HG02763 (cell line): ENCODE results near the gene CLEC1A.

Source experiments
- ATAC-seq: cut with Tn5 transposase; IDR thresholded peaks from one replicate; pipeline ENCODE4 v1.9.1; 2021; ENCODE audit warnings: mild to moderate bottlenecking, moderate library complexity; ENCODE audit not compliant: unreplicated experiment

Gene CLEC1A, protein sequence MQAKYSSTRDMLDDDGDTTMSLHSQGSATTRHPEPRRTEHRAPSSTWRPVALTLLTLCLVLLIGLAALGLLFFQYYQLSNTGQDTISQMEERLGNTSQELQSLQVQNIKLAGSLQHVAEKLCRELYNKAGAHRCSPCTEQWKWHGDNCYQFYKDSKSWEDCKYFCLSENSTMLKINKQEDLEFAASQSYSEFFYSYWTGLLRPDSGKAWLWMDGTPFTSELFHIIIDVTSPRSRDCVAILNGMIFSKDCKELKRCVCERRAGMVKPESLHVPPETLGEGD

DNA sequence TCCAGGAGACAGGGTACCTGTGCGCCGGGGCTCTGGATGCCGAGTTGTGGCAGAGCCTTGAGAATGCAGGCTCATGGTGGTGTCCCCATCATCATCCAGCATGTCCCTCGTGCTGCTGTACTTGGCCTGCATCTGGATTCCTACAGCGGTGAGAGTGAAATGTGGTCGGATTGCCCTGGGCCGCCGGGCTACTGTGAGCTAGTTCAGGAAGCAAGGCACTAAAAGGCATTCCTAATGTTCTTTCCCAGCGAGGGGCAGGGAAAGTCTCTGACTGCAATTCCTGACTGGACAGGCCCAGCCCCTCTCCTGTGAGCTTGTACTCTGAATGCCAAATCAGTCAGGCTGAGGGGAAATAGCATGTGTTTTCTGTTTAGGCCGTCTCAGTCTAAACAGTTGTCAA, at the start of gene CLEC1A:
Gene CLEC1A, minus strand, starts transcription at position 195 of the 400 bp plus-strand sequence. Its CDS starts 63 bp downstream, at position 132.
- no peak for ATAC-seq

DNA sequence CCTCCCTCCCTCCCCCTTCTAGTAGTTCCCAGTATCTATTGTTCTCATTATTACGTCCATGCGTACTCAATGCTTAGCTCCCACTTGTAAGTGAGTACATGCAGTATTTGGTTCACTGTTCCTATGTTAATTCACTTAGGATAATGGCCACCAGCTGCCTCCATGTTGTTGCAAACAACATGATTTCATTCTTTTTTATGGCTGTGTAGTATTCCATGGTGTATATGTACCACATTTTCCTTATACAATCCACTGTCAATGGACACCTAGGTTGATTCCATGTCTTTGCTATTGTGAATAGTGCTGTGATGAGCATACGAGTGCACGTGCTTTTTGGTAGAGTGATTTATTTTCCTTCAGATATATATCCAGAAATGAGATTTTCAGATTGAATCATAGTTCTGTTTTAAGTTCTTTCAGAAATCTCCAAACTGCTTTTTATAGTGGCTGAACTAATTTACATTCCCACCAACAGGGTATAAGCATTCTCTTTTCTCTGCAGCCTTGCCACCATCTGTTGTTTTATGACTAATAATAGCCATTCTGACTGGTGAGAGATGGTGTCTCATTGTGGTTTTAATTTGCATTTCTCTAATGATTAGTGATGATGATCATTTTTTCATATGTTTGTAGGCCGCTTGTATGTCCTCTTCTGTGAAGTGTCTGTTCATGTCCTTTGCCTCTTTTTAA, 49.1 kb upstream of the CLEC1A start:
- no peak for ATAC-seq

DNA sequence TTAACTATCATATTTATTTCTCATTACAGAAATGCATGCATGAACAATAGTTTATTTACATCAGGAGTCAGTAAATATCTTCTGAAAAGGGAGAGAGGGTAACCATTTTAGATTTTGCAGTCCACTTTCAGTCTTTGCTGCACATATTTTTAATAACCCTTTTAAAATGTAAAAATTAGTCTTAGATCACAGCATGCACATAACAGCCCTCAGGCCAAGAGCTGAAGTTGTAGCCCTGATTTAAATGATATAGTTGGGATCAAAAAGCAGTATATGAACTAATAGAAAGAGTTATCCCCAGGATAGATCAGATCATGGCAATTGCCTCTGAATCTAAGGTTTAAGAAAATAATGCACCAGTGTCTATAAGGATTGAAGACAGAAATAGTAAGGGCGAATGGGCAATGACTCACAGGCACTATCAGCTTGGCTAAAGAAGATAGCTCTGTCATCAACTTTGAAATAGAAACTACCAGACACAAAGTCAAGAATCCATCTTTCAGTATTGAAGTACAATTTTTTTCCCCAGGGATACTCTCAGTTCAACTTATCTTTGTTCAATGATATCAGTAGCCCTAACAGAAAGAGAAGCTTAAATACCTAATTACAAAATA, 44.3 kb upstream of the CLEC1A start:
- no peak for ATAC-seq

GRCh38 chr12:10140001-10140400, 41.2 kb upstream of the CLEC1A start:
- no peak for ATAC-seq

DNA sequence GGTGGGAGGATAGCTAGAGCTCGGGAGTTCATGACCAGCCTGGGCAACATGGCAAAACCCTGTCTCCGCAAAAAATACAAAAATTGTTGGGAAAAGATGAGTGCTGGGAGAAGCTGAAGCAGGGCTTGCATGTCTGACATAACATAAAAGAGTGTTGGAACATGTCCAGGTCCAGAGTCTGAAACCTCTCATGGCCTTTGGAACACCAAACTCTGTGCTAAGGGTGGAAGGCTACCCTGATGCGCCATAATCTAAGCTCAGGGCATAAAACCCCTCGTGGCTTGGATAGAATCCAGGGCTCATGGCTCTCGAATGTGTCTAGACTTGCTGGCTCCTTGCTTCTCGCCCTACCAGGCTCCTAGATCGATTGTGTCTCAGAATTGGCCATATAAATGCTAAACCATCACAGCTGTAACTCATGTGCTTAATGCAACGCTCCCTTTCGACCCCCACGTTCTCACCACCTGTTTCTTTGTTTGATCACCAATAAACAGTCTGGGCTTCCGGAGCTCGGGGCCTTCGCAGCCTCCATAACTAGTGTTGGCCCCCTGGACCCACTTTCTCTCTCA, 37.9 kb upstream of the CLEC1A start:
- ATAC-seq, result no peak

DNA sequence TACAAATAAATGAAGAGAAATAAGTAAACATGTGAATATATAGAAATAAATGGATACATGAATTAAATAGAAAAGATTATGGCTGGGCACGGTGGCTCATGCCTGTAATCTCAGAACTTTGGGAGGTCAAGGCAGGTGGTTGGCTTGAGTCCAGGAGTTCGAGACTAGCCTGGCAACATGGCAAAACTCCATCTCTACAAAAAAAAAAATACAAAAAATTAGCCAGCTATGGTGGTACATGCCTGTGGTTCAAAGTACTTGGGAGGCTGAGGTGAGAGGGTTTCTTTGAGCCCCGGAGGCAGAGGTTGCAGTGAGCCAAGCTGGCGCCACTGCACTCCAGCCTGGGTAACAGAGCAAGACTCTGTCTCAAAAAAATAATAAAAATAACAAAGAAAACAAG, 36.3 kb upstream of the CLEC1A start:
- ATAC-seq, result no peak

- no peak for ATAC-seq
These were observed 34.1 kb upstream of the CLEC1A start for GRCh38 chr12:10132850-10133370.

DNA sequence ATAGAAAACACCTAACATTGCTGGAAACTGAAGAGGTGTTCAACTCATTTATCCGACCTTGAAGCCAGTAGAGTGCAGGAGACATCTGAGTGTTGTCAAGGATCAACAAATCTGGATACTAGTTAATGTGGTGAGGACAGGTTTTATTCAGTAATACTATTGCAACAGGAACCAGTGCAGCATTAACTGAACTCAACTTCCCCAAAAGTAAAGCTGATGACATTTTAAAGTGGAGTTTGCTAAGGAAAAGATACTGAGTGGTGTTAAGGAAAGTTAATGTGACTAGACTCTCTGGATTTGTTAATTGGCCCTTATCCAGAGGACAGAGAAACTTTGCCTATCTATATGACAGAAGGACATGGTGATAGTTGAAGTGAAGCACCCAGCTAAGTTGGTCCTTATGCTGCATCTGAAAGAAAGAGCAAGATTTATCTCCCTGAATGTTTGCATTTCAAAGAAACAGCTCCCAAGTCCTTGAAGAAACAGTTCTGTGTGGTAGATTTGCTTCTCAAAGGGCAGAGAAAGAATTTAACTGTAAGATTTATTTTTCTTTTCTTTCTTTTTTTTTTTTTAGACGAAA, 32.4 kb upstream of the CLEC1A start:
- ATAC-seq, result no peak

DNA sequence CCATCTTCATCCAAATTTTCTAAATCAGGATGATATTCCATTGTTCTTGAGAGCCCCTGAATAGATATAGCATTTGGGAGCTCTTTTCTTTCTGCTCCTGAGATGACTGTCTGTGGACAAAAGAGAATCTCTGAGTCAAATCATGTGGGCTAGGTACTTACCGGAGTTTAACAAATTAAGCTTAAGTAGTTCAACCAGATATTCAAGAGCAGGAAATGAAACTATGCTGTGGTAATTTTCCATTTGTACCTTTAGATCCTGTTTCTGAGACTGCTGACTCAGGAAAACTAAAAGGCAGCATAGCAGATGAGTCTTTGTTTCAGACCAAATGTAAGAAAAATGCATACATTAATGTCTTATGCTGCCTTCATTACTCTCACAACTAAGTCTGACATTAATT, 31.3 kb upstream of the CLEC1A start, which contains the start of gene CLEC7A:
Gene CLEC7A, minus strand, starts transcription at position 158 of the 400 bp plus-strand sequence. Its CDS starts 117 bp downstream, at position 41.
- no peak for ATAC-seq

- ATAC-seq, result no peak
These were observed 29.9 kb upstream of the CLEC1A start for GRCh38 chr12:10128687-10129086.

- ATAC-seq, result no peak
These were observed 27.6 kb upstream of the CLEC1A start for GRCh38 chr12:10126413-10126812.

DNA sequence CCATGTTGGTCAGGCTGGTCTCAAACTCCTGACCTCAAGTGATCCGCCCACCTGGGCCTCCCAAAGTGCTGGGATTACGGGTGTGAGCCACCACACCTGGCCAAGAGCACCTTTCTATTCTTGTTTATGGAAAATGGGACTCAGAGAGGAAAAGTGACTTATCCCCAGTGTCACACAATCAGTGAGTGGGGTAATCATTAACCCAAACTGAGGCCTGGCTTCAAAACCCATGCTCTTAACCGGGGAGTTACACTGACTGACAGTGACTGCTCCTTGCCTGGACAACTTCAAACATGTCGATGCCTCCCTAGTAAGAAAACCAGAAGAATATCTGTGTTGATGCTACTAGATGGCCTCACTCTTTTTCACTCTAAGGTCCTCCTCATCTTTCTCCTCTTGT, 23.9 kb upstream of the CLEC1A start:
- ATAC-seq, result no peak

DNA sequence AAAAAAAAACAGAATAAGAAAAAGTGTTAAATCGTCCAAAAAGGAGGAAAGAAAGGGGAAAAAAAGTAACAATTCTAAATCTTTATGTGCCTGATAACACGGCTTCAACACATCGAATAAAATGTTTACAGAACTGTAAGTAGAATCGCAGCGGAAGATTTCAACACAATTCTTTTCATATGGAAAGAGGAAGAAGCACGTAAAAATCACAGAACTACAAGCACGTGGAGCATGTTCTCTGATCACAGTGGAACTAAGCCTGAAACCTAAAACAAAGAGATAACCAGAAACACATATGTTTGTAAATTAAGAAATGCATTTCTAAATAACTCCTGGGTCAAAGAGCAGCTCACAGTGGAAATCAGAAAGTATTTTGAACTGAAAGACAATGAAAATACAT, 22.5 kb upstream of the CLEC1A start:
- no peak for ATAC-seq

GRCh38 chr12:10119066-10119465, 20.3 kb upstream of the CLEC1A start:
- no peak for ATAC-seq

DNA sequence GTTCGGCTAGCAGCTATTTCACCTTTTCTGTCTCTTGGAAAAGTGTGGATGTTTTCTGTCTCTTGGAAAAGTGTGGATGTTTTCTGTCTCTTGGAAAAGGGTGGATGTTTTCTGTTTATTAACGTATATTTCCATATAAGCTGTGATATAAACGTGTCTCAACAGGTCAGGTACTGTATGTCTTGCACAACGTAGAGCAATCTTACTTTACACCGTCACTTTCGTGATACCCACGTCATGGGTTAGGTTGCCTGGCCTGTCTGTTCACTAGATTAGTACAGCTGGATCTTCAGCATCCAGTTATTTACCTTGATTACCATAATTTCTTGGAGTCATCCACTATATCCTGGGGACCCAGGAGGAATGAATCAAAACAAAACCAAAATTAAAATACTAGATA, 17.1 kb upstream of the CLEC1A start:
- ATAC-seq, result no peak

DNA sequence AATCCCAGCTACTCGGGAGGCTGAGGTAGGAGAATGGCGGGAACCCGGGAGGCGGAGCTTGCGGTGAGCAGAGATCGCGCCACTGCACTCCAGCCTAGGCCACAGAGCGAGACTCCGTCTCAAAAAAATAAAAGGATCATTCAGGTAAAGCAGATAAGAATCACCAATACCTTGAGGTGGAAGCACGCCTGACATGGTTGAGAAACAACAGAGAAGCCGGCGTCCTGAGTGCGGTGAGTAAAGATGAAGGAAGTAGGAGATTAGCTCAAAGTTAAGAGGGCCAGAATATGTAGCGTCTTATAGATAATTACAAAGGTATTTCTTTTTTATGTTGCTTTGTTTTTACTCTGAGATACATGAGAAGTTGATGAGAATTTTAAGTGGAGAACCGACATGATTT, 16.5 kb upstream of the CLEC1A start:
- no peak for ATAC-seq

DNA sequence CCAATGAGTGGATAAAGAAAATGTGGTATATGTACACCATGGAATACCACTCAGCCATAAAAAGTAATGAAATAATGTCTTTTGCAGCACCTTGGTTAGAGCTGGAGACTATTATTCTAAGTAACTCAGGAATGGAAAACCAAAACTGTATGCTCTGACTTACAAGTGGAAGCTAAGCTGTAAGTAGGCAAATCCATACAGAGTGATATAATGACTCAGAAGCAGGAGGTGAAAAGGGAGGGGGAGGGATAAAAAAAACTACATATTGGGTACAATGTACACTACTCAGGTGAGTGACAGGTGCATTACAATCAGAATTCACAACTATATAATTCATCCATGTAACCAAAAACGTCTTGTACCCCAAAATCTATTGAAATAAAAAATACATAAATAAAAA, 15.1 kb upstream of the CLEC1A start:
- no peak for ATAC-seq

- no peak for ATAC-seq
These were observed 14.3 kb upstream of the CLEC1A start for GRCh38 chr12:10113075-10113474.

DNA sequence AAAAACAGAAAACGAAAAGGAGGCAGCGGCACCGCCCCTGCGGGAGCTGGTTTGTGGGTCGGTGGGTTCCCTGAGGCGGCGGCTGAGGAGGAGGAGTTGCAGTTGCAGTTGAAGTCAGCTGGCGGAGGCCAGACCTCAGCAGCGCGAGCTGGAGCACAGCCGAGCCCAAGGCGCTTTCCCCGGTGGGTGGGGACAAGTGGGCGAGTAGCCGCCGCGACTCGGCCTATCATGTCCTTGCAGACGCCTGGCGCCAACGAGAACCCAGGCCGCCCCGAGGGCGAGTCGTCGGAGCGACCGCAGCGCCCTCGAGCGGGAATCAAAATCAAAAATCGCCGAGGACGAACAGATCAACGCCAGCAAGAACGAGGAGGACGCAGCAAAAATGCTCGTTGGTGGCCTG, 12.7 kb upstream of the CLEC1A start:
- no peak for ATAC-seq

DNA sequence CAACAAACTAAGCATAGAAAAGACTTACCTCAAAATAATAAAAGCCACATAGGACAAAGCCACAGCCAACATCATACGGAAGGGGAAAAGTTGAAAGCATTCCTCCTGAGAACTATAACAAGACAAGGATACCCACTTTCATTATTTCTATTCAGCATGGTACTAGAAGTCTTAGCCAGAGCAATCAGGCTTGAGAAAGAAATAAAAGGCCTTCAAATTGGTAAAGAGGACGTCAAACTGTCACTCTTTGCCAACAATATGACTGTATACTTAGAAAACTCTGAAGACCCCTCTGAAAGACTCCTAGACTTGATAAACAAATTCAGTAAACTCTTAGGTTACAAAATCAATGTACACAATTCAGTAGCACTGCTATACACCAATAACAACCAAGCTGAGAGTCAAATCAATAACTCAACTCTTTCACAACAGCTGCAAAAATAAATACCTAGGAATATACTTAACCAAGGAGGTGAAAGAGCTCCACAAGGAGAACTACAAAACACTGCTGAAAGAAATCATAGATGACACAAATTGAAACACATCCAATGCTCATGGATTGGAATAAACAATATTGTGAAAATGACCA, 11.6 kb upstream of the CLEC1A start:
- ATAC-seq, result no peak

DNA sequence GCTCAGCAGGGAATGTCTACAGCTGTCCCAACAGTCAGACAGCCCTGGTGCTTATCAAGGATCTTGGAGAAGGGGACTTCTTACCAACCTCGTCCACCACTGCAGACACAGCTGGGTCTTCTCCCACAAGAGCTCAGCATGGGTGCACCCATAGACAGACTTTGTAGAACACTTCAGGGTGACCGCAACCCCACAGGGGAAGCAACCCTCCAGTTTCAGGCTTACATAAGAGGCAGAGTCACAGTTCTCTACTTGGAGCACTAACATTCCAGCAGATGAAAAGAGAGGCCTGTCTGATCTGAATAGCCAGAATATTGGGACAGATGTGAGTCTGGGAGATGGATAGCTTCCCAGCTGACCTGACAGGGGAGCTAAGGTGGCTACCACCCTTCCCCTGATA, 3.5 kb upstream of the CLEC1A start:
- ATAC-seq, result no peak
